Astrocyte of the hippocampus (primary cell): Measurements from ENCODE around the gene OSBPL10.

Source experiments
- DNase-seq: peaks from one replicate; pipeline ENCODE4 v3.0.0; 2011; ENCODE audit warnings: low read depth, low spot score

OSBPL10 gene

DNA sequence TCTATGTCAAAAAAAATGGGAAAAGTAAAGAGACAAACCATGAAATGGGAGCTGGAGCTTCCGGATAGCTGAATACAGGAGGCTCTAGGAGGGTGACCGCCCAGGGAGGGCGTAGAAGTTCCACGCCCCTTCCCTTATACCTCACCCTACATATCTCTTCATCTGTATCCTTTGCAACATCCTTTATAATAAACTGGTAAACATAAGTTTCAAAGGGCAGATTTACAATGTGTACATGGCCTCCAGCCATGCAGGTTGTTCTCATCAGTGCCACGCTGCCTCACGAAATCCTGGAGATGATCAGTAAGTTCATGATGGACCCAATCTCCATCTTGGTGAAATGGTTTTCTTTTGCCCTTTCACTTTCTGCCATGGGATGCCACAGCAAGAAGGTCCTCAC is 121.8 kb downstream of the OSBPL10 start:
- no peak for DNase-seq

DNA sequence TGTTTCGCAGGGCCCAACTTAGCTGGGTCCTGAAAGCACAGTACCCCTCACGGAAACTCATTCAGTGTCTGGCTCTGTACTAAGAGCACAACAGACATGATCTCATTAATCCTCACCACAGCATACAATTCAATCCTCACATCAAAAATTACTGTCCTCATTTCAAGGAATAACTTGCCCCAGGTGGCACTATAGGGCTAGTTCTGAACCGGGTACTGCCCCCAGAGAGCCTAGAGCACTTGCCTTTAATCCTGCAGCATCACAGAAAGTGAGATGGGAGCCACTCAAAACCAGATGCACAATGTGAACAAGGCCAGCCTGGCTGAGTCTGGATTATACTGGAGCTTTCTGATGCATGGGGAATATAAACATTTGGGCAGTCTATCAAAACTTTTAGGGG is 122.6 kb downstream of the OSBPL10 start:
- no peak for DNase-seq

DNA sequence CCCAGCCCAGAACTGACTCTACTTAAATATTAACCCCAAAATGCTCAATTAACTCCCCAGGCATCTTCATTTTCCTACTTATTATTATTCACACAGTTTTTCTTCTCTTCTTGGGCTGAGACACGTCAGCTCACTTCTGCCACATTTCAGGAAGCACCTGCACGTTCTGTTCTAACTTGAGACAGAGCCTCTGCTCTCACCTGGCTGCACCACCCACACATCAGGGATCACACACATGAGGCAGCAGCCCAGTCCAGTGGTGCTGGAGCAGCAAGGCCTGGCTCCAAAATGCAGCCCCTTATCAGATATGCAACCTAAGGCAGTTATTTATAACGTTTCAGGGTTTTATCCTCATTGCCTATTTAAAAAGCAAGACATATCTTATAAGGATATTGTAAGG is 127.5 kb downstream of the OSBPL10 start:
- no peak for DNase-seq

DNA sequence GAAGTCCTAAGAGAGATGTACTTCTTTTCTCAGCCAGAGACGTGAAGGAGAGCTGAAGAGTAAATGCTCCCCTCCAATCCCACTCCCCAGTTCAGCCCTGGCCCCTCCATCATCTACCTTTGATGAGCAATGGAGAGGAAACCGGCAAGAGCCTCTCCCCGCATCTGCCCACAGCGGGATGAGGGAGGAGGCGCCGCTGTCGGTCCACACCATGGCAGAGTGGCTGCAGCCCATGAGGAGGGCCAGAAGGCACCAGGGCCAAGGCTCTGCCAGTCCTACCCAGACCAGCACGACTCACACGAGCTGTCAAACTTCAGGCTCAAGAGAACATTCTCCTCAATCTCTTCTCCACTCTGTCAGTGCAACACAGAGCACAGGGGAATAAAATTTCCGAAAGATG is 129.8 kb downstream of the OSBPL10 start:
- DNase-seq = no peak

- DNase-seq = no peak
Observed at GRCh38 chr3:31848911-31849310, 132.2 kb downstream of the OSBPL10 start.

DNA sequence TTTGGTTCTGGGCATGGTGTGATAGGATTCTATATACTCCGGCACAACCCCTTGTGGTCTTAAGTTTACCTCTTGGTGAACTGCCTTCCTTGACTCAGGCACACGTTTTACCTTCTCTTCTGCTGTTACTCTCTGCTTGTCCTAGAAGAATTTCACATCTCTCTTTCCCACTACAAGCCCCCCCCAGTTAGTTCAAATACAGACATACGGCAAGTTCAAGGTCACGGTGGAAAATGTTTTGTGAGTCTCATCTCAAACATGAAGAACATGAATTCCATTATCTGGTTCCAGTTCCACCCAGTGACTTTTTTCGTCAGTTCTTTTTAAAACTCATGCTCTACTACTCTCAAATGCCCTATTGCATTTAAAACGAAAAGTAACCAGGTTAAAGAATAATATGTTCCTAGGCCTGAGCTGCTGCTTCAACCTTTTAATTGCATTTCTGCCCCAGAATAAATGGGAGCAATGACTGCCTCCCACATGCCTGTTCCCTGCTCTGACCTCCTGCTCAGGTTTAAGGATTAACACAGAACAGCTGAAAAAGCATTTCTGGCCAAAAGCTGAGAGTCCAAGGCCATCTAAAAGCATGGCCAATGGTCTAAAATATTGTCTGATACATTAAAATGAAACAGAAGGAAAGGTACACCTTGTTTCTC is 132.8 kb downstream of the OSBPL10 start:
- no peak for DNase-seq

DNA sequence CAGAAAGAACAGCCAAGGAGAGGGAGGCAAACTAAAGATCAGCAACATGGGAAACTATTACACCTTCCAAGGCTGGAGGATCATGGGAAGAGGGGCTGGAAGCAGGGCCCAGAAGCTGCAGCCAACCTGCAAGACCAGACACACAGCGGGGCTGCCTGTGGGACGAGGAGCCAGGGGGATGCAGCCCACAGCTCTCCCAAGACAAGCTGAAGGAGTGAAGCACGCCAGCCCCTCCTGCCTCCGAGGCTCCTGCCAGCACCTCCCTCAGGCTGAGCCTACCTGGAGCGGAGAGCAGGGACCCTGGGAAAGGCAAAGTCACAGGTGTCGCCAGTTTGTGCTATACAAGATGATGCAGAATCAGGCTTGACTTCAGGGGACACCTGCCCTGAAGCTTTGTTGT is 133.3 kb downstream of the OSBPL10 start:
- no peak for DNase-seq

- peak; percentile 24 for DNase-seq
Observed at GRCh38 chr3:31841515-31841914, 139.5 kb downstream of the OSBPL10 start.

- DNase-seq = no peak
Observed at GRCh38 chr3:31840252-31840651, 140.8 kb downstream of the OSBPL10 start.

GRCh38 chr3:31839144-31839917 is 141.7 kb downstream of the OSBPL10 start:
- DNase-seq = no peak

DNA sequence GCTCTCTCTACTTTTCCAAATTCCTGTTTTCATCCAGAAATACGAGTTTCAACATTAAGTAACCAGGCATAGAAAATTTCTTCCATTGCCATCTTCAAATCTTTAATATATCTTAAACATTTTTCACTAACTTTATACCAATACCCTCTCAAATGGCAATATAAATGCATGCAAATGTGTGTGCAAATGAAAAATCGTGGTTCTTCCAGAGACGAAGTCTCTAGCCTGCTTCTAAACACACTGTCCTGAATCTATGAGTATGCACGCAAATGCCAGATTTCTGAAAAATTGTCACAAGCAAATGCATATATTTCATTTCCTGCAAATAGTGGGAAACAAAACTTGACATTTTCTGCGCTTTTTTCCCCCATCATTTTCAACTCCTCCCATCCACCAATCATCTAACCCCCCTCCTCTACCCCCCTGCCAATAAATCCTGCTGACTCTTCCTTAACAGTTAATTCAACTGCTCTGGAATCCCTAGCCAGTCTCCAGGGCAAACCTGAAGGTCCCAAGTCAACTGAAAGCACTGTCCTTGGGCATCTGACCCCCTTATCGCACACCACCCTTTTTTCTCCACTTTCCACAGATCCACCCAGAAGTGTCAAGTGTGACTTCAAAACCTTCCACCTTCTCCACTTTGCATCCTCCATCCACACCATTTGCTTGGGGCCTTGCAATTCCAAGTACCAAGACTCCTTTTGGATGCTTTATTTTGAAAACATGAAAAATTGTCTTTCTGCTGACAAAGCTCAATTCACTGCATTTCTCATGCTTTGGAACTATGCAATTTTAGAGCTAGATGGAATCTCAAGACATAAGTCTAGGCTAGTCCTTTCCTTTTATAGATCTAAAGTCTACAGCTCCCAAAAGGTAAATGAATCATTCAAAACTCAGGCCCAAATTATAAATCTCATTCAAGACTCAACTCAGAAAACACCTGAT is 144.7 kb downstream of the OSBPL10 start:
- DNase-seq = no peak

GRCh38 chr3:31833391-31834190 is 147.5 kb downstream of the OSBPL10 start:
- no peak for DNase-seq

DNA sequence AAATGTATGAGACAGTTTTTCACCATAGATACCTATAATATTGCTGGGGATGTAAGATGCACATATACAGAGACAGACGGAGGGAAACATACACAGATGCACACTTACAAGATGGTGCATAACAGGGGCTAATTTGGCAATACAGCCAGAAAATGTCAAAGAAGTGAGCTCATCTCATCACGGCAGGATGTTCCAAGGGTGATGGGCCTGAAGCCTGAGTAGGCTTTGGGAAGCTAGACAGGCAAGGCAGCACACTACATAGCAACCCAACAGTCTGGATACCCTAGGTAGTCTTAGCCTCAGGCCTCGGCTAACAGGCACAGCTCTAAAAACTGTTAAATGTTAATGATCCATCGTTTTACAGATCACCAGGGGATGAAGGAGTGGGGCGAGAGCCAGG is 148.5 kb downstream of the OSBPL10 start:
- DNase-seq = no peak

GRCh38 chr3:31831591-31831990 is 149.5 kb downstream of the OSBPL10 start:
- DNase-seq = no peak

- no peak for DNase-seq
Observed at GRCh38 chr3:31829826-31830426, 151.1 kb downstream of the OSBPL10 start.

GRCh38 chr3:31829010-31829409 is 152.1 kb downstream of the OSBPL10 start:
- no peak for DNase-seq

- DNase-seq = no peak
Observed at GRCh38 chr3:31828007-31828406, 153.1 kb downstream of the OSBPL10 start.

DNA sequence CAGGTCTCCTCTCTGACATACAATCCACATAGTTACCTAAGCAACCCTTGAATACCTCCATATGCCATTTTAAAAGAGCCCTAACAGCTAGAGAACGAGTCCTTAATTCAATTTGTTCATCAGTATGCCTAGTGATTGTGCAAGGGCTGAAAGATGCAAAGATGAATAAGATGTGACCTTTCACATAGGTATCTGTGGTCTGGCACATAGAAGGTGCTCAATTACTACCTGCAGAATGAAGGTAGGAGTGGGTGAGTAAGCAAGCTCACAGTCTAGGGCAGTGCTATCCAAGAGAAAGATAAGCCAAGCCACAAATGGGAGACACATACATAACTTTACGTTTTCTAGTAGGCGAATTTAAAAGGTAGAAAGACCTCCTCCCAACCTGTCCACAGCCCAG is 157.9 kb downstream of the OSBPL10 start:
- DNase-seq = no peak

DNA sequence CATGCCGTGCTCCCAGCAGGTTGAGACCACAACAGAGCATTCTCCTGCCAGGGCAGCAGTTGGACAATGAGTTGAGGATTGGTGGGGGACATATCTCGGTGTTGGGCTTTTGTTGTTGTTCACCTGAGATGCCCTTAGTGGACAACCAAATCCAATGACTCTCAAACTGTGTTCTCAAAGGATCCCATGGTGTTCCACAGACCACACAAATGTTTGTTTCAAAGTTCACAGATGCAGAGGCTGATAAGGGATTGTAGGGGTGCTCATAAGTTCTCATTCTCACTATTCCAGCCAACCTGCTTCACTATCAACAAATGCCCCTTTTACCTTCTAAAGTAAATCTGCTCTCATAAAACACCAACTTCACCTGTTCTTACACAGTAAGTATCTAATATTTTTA is 159.9 kb downstream of the OSBPL10 start:
- no peak for DNase-seq

GRCh38 chr3:31819441-31819840 is 161.6 kb downstream of the OSBPL10 start:
- DNase-seq = no peak

DNA sequence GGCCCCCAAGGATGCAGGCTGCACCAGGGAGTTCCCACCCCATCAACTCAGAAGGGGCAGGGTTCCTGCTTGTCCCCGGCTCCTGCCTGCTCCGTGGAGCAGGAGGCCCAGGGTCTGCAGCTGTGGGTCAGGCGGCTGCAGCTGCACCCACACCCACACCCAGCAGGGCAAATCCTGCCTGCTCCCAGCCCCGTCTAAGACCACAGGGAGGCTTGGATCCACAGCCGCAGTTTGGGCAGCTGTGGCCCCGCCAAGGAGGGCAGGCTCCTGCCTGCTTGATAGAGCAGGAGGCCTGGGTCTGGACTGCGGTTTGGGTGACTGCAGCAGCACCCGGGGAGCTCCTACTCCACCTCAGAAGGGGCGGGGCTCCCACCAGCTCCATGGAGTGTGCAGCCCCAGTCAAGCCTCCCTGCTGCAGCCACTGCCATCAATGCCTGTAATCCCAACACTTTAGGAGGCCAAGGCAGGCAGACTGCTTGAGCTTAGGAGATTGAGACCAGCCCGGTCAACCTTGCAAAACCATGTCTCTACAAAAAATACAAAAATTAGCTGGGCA is 163.6 kb downstream of the OSBPL10 start:
- no peak for DNase-seq
